ENCODE results near the gene RAX.

Gene RAX

DNA sequence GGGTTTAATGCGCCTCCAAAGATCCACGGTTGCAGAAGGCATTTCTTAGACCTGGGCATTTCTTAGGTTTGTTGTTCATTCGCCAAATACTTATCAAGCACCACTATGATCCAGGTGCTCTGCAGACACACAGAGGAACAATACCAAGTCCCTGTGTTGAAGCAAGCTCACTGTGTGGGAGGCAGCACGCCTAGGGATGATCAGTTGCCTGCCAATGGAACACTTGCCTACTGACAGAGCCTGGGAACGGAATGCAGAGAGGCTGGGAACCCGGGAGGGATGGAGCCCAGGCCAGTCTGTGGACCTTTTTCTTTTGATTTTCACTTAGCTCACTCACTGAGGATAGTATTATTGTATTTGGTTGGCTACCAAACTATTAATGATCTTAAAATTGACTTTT, 55.2 kb downstream of the RAX start:
- Histone ChIP-seq H4K20me1 (ENCODE audit: low read depth, low read length) (no peaks in the 10 kb centered on the region), H3K36me3 (ENCODE audit: low read length) (no peaks in the 10 kb centered on the region), H3F3A (ENCODE audit: insufficient read depth) (no peaks in the 10 kb centered on the region), H3K4me3 (ENCODE audit: insufficient read depth, low read length, poor library complexity, severe bottlenecking) (no peak overlapping the region), H3K79me2 (ENCODE audit: insufficient read depth, low read length) (no peaks in the 10 kb centered on the region), H3K9ac (ENCODE audit: low read length) (no peak overlapping the region), H3K27me3 (ENCODE audit: low read length) (no peaks in the 10 kb centered on the region), H2AFZ (ENCODE audit: low read depth, low read length, severe bottlenecking) (no peak overlapping the region), H3K27ac (ENCODE audit: low read depth, low read length) (no peak overlapping the region), H3K4me2 (ENCODE audit: low read depth, low read length, poor library complexity, severe bottlenecking) (no peak overlapping the region), H3K9me2 (replicated peaks; ENCODE audit: insufficient read depth, low read length) (no peaks in the 10 kb centered on the region), H3K9me3 (ENCODE audit: insufficient read depth, low read length) (no peaks in the 10 kb centered on the region)
- no peak for TF ChIP-seq EZH2phosphoT487 (conservative IDR thresholded peaks at IDR 0.05; ENCODE audit: low read length)
- TF ChIP-seq, protein P1, sequence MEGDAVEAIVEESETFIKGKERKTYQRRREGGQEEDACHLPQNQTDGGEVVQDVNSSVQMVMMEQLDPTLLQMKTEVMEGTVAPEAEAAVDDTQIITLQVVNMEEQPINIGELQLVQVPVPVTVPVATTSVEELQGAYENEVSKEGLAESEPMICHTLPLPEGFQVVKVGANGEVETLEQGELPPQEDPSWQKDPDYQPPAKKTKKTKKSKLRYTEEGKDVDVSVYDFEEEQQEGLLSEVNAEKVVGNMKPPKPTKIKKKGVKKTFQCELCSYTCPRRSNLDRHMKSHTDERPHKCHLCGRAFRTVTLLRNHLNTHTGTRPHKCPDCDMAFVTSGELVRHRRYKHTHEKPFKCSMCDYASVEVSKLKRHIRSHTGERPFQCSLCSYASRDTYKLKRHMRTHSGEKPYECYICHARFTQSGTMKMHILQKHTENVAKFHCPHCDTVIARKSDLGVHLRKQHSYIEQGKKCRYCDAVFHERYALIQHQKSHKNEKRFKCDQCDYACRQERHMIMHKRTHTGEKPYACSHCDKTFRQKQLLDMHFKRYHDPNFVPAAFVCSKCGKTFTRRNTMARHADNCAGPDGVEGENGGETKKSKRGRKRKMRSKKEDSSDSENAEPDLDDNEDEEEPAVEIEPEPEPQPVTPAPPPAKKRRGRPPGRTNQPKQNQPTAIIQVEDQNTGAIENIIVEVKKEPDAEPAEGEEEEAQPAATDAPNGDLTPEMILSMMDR (IDR thresholded peaks at IDR 0.05; ENCODE audit: insufficient read depth, low read length, poor library complexity, severe bottlenecking) = no peak

Data from SU-DHL-6 (cell line).